ENCODE data around the gene RPL10.

The RPL10 gene

GRCh38 chrX:154440623-154441357, 42.6 kb downstream of the RPL10 start:
- no peaks in the 10 kb centered on the region for H3K9me3 ChIP-seq (ENCODE audit: low read length)
- H3K9me2 ChIP-seq (ENCODE audit: low read depth, low read length), result no peaks in the 10 kb centered on the region
- no peaks in the 10 kb centered on the region for H4K20me1 ChIP-seq (ENCODE audit: insufficient read depth, low read length)
- TF ChIP-seq, protein P1, sequence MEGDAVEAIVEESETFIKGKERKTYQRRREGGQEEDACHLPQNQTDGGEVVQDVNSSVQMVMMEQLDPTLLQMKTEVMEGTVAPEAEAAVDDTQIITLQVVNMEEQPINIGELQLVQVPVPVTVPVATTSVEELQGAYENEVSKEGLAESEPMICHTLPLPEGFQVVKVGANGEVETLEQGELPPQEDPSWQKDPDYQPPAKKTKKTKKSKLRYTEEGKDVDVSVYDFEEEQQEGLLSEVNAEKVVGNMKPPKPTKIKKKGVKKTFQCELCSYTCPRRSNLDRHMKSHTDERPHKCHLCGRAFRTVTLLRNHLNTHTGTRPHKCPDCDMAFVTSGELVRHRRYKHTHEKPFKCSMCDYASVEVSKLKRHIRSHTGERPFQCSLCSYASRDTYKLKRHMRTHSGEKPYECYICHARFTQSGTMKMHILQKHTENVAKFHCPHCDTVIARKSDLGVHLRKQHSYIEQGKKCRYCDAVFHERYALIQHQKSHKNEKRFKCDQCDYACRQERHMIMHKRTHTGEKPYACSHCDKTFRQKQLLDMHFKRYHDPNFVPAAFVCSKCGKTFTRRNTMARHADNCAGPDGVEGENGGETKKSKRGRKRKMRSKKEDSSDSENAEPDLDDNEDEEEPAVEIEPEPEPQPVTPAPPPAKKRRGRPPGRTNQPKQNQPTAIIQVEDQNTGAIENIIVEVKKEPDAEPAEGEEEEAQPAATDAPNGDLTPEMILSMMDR (IDR thresholded peaks at IDR 0.05; ENCODE audit: low read length), result no peak
- no peak for TF ChIP-seq EZH2 (IDR thresholded peaks at IDR 0.05; ENCODE audit: borderline replicate concordance, low read length)
- H3K27me3 ChIP-seq (ENCODE audit: insufficient read depth, low read length), result no peaks in the 10 kb centered on the region
- H3K27ac ChIP-seq (ENCODE audit: low read depth, low read length, poor library complexity, severe bottlenecking), result no peak overlapping the region
- H2AFZ ChIP-seq (ENCODE audit: low read length), result no peak overlapping the region
- no peak overlapping the region for H3K9ac ChIP-seq (ENCODE audit: low read length)
- H3K4me2 ChIP-seq (ENCODE audit: low read length), result no peak overlapping the region
- H3K79me2 ChIP-seq (ENCODE audit: insufficient read depth, low read length), result peaks cover 7% of the 10 kb centered on the region; the same call in 1 of the 2 replicates
- peaks cover 36% of the 10 kb centered on the region for H3K4me1 ChIP-seq (ENCODE audit: insufficient read depth, low read length, severe bottlenecking)
- no peak overlapping the region for H3K4me3 ChIP-seq (ENCODE audit: low read depth, low read length, poor library complexity, severe bottlenecking)
- H3K36me3 ChIP-seq (ENCODE audit: insufficient read depth, low read length), result peaks cover 20% of the 10 kb centered on the region
- no peaks in the 10 kb centered on the region for H3F3A ChIP-seq (ENCODE audit: insufficient read depth, low read length)

DNA sequence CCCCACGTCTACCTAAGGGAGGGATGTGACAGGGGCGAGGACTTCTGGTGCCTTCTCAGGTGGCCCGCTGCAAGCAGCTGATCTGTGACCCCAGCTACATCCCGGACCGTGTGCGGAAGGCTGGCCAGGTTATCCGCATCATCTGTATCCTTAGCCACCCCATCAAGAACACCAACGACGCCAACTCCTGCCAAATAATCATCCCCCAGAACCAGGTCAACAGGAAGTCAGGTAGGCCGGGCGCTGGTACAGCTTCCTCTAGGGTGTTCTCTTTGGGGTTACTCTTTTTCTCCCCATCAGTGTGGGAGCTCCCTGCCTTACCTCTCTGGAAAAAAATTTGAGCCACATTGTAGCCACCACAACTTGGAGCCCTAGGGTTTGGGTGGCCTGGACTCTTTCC, 43.4 kb downstream of the RPL10 start:
- no peak overlapping the region for H3K4me3 ChIP-seq (ENCODE audit: low read depth, low read length, poor library complexity, severe bottlenecking)
- peaks cover 20% of the 10 kb centered on the region for H3K36me3 ChIP-seq (ENCODE audit: insufficient read depth, low read length)
- peaks cover 7% of the 10 kb centered on the region; the same call in 1 of the 2 replicates for H3K79me2 ChIP-seq (ENCODE audit: insufficient read depth, low read length)
- no peak overlapping the region for H3K9ac ChIP-seq (ENCODE audit: low read length)
- H3K4me2 ChIP-seq (ENCODE audit: low read length), result no peak overlapping the region
- TF ChIP-seq, protein P1 (IDR thresholded peaks at IDR 0.05; ENCODE audit: low read length), result no peak
- TF ChIP-seq EZH2 (IDR thresholded peaks at IDR 0.05; ENCODE audit: borderline replicate concordance, low read length), result no peak
- H3K9me3 ChIP-seq (ENCODE audit: low read length), result no peaks in the 10 kb centered on the region
- no peaks in the 10 kb centered on the region for H3K9me2 ChIP-seq (ENCODE audit: low read depth, low read length)
- H3K27ac ChIP-seq (ENCODE audit: low read depth, low read length, poor library complexity, severe bottlenecking), result no peak overlapping the region
- no peaks in the 10 kb centered on the region for H4K20me1 ChIP-seq (ENCODE audit: insufficient read depth, low read length)
- H3F3A ChIP-seq (ENCODE audit: insufficient read depth, low read length), result no peaks in the 10 kb centered on the region
- H3K4me1 ChIP-seq (ENCODE audit: insufficient read depth, low read length, severe bottlenecking), result peaks cover 32% of the 10 kb centered on the region
- no peaks in the 10 kb centered on the region for H3K27me3 ChIP-seq (ENCODE audit: insufficient read depth, low read length)
- H2AFZ ChIP-seq (ENCODE audit: low read length), result no peak overlapping the region

DNA sequence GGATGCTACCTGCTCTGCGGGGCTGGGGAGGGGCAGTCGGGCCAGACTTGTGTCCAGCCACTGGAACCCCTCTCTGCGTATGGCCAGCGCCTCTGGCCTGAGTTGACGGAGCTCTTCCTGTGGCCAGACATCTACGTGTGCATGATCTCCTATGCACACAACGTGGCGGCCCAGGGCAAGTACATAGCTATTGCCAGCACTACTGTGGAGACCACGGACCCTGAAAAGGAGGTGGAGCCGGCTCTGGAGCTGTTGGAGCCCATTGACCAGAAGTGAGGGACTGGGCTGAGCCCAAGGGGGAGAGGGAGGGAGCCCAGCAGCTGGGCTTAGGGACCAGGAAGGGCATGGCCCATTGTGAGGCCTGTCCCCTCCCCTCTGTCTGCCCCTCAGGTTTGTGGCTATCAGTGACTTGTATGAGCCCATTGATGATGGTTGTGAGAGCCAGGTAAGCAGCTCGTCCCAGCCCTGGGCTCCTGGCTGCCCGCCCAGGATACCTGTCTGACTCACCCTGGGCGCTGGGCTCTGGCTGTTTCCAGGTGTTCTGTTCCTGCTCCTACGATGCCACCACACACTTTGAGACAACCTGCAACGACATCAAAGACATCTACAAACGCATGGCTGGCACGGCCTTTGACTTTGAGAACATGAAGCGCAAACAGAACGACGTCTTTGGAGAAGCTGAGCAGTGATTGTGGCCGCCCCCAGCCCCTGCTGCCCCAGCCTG, 44.0 kb downstream of the RPL10 start:
- H3K27me3 ChIP-seq (ENCODE audit: insufficient read depth, low read length), result no peaks in the 10 kb centered on the region
- H3K36me3 ChIP-seq (ENCODE audit: insufficient read depth, low read length), result peaks cover 20% of the 10 kb centered on the region
- no peak overlapping the region for H3K4me3 ChIP-seq (ENCODE audit: low read depth, low read length, poor library complexity, severe bottlenecking)
- no peak for TF ChIP-seq EZH2 (IDR thresholded peaks at IDR 0.05; ENCODE audit: borderline replicate concordance, low read length)
- TF ChIP-seq, protein P1 (IDR thresholded peaks at IDR 0.05; ENCODE audit: low read length), result no peak
- no peak overlapping the region for H2AFZ ChIP-seq (ENCODE audit: low read length)
- no peak overlapping the region for H3K27ac ChIP-seq (ENCODE audit: low read depth, low read length, poor library complexity, severe bottlenecking)
- H3K4me1 ChIP-seq (ENCODE audit: insufficient read depth, low read length, severe bottlenecking), result peaks cover 32% of the 10 kb centered on the region
- no peak overlapping the region for H3K9ac ChIP-seq (ENCODE audit: low read length)
- H3K4me2 ChIP-seq (ENCODE audit: low read length), result no peak overlapping the region
- H3K9me2 ChIP-seq (ENCODE audit: low read depth, low read length), result no peaks in the 10 kb centered on the region
- peaks cover 7% of the 10 kb centered on the region; the same call in 1 of the 2 replicates for H3K79me2 ChIP-seq (ENCODE audit: insufficient read depth, low read length)
- H3F3A ChIP-seq (ENCODE audit: insufficient read depth, low read length), result no peaks in the 10 kb centered on the region
- H3K9me3 ChIP-seq (ENCODE audit: low read length), result no peaks in the 10 kb centered on the region
- H4K20me1 ChIP-seq (ENCODE audit: insufficient read depth, low read length), result no peaks in the 10 kb centered on the region

Data from OCI-LY1 (cell line).